ENCODE measurements around the gene C22orf23.

- TF ChIP-seq CTCF (IDR thresholded peaks at IDR 0.05; ENCODE audit: insufficient read depth, low read depth, low read length), result no peak
- no peak for TF ChIP-seq EZH2 (IDR thresholded peaks at IDR 0.05; ENCODE audit: insufficient read depth, low read length)
These were observed 24.0 kb downstream of the C22orf23 start for GRCh38 chr22:37929390-37929789.

All from astrocyte (in vitro differentiated cells and primary cell).